LNCaP clone FGC (cell line): Measurements from ENCODE around the gene RNASEL.

Source experiments
- DNase-seq: peaks from one replicate; pipeline ENCODE4 v3.0.0-alpha.2; 2011; ENCODE audit warnings: low read depth
- H3K4me3 ChIP-seq: 2 replicates; pipeline ENCODE4 v1.5.1; 2011; ENCODE audit warnings: mild to moderate bottlenecking, low read depth, low read length, control low read depth
- CTCF ChIP-seq: IDR thresholded peaks from 2 replicates; pipeline ENCODE4 v1.5.1; 2012; ENCODE audit warnings: mild to moderate bottlenecking; ENCODE audit not compliant: control insufficient read depth, insufficient read depth; ENCODE audit errors: extremely low read depth

Gene RNASEL

GRCh38 chr1:182631954-182632353, 42.9 kb upstream of the RNASEL start:
- DNase-seq: no peak
- TF ChIP-seq CTCF: no peak

GRCh38 chr1:182631053-182631677, 42.1 kb upstream of the RNASEL start:
- H3K4me3 ChIP-seq: no peak overlapping the region
- TF ChIP-seq CTCF: no peak
- no peak for DNase-seq

More at GRCh38 chr1:182631954-182632353, 42.9 kb upstream of the RNASEL start:
- no peak overlapping the region for H3K4me3 ChIP-seq

GRCh38 chr1:182630586-182630985, 41.5 kb upstream of the RNASEL start:
- TF ChIP-seq CTCF: no peak
- no peak overlapping the region for H3K4me3 ChIP-seq
- no peak for DNase-seq

- H3K4me3 ChIP-seq: no peak overlapping the region
- no peak for DNase-seq
- TF ChIP-seq CTCF: no peak
Measured at GRCh38 chr1:182629499-182630096, 40.5 kb upstream of the RNASEL start.

- no peak for TF ChIP-seq CTCF
- DNase-seq: no peak
- H3K4me3 ChIP-seq: no peak overlapping the region
Measured at GRCh38 chr1:182629080-182629479, 40.0 kb upstream of the RNASEL start.

- TF ChIP-seq CTCF: no peak
- no peak for DNase-seq
- no peak overlapping the region for H3K4me3 ChIP-seq
Measured at GRCh38 chr1:182628657-182629056, 39.6 kb upstream of the RNASEL start.

GRCh38 chr1:182627622-182628021, 38.6 kb upstream of the RNASEL start:
- DNase-seq: no peak
- TF ChIP-seq CTCF: no peak
- no peak overlapping the region for H3K4me3 ChIP-seq
